Breast epithelium (tissue), 3 donors: ENCODE results near the gene PAAF1.

Experiments
- CTCF ChIP-seq, 3 donors: fragments of 450-650 bp; IDR thresholded peaks; one replicate each; pipeline ENCODE4 v1.5.1; 2016 to 2017; ENCODE audit warnings: antibody characterized with exemption in 3 of 3, mild to moderate bottlenecking in 3 of 3, moderate library complexity in 3 of 3
- POLR2A ChIP-seq: fragments of 450-650 bp; IDR thresholded peaks from one replicate; pipeline ENCODE4 v1.6.1; 2016; ENCODE audit warnings: antibody characterized with exemption, mild to moderate bottlenecking, moderate library complexity
- POLR2AphosphoS5 ChIP-seq, 3 donors: sonication (generic); formaldehyde crosslinking; IDR thresholded peaks; one replicate each; pipeline ENCODE4 v1.6.1; 2017; ENCODE audit warnings: antibody characterized with exemption in 3 of 3

DNA sequence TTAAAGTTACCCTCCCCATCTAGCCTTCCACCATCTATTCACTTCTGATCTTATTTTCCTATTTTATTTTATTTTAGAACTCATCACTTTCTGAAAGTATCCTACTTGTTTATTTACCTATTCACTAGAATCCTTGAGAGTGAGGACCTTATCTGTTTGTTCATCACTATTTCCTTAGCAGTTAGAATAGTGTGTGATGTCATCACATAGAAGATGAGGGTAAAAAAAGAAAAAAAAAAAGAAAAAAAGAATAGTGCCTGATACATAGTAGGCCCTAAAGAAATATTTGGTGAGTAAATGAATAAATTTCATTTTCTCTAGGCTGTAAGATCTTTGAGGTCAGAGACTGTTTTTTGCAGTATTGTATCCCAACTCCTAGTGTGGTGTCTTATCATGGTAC, 36.7 kb downstream of the PAAF1 start:
- TF ChIP-seq POLR2AphosphoS5 (IDR thresholded peaks at IDR 0.05) (no peak), POLR2A (no peak), CTCF (IDR thresholded peaks at IDR 0.05) (no peak)
